HepG2 (cell line): ENCODE data around the gene CLCNKA.
"Not testable (repeated sequence)": the region's sequence is repeated elsewhere in the genome, so short reads cannot be mapped to it uniquely, and the experiment has no call there.

Experiments used
- CTCF ChIP-seq: sonication (generic); formaldehyde crosslinking; IDR thresholded peaks from 2 replicates; pipeline ENCODE4 v1.5.0; 2020; ENCODE audit warnings: mild to moderate bottlenecking, missing genetic modification reagents, moderate library complexity
- FOXK1 ChIP-seq: sonication (generic); formaldehyde crosslinking; IDR thresholded peaks from 2 replicates; pipeline ENCODE4 v1.4.0; 2020; ENCODE audit warnings: low read depth, missing genetic modification reagents, borderline replicate concordance
- HCFC1 ChIP-seq: fragments of 150-350 bp; IDR thresholded peaks from 2 replicates; pipeline ENCODE4 v1.6.1; 2014; ENCODE audit warnings: low read depth, low read length
- KAT8 ChIP-seq: IDR thresholded peaks from 2 replicates; pipeline ENCODE4 v1.6.1; 2016; ENCODE audit warnings: missing genetic modification reagents, missing compliant biosample characterization
- KMT2B ChIP-seq: IDR thresholded peaks from 2 replicates; pipeline ENCODE4 v1.6.1; 2016; ENCODE audit warnings: missing genetic modification reagents, missing compliant biosample characterization
- MAX ChIP-seq: IDR thresholded peaks from 2 replicates; pipeline ENCODE4 v1.6.1; 2012; ENCODE audit warnings: inconsistent platforms
- MTF1 ChIP-seq: sonication (generic); formaldehyde crosslinking; IDR thresholded peaks from 2 replicates; pipeline ENCODE4 v1.5.0; 2020; ENCODE audit warnings: missing genetic modification reagents
- NFKBIZ ChIP-seq: IDR thresholded peaks from 2 replicates; pipeline ENCODE4 v1.6.1; 2018; ENCODE audit warnings: missing genetic modification reagents, missing compliant biosample characterization
- RELA ChIP-seq: sonication (generic); formaldehyde crosslinking; IDR thresholded peaks from 2 replicates; pipeline ENCODE4 v1.4.0; 2020; ENCODE audit warnings: missing genetic modification reagents
- TOPORS ChIP-seq: sonication (generic); formaldehyde crosslinking; IDR thresholded peaks from 2 replicates; pipeline ENCODE4 v1.8.0; 2023; ENCODE audit warnings: mild to moderate bottlenecking, missing genetic modification reagents
- ZNF577 ChIP-seq: sonication (generic); formaldehyde crosslinking; IDR thresholded peaks from 2 replicates; pipeline ENCODE4 v1.4.0; 2020; ENCODE audit warnings: mild to moderate bottlenecking, low read depth, missing genetic modification reagents, borderline replicate concordance

- TF ChIP-seq KMT2B (CRISPR knock-in tag); NFKBIZ (CRISPR knock-in tag); HCFC1; ZNF577 (CRISPR knock-in tag); MAX; RELA; CTCF (CRISPR knock-in tag); FOXK1; KAT8 (CRISPR knock-in tag); TOPORS (CRISPR knock-in tag); MTF1 (CRISPR knock-in tag): not testable (repeated sequence)
Measured at GRCh38 chr1:16042654-16043053, 20.8 kb downstream of the CLCNKA start.
